NCI-H2171 (cell line): ENCODE data around the gene LEF1.
"Not testable (repeated sequence)": the region's sequence is repeated elsewhere in the genome, so short reads cannot be mapped to it uniquely, and the experiment has no call there.

Source experiments
- DNase-seq: peaks from one replicate; lab custom pipeline; 2025; lab: John Stamatoyannopoulos, UW

The LEF1 gene

DNA sequence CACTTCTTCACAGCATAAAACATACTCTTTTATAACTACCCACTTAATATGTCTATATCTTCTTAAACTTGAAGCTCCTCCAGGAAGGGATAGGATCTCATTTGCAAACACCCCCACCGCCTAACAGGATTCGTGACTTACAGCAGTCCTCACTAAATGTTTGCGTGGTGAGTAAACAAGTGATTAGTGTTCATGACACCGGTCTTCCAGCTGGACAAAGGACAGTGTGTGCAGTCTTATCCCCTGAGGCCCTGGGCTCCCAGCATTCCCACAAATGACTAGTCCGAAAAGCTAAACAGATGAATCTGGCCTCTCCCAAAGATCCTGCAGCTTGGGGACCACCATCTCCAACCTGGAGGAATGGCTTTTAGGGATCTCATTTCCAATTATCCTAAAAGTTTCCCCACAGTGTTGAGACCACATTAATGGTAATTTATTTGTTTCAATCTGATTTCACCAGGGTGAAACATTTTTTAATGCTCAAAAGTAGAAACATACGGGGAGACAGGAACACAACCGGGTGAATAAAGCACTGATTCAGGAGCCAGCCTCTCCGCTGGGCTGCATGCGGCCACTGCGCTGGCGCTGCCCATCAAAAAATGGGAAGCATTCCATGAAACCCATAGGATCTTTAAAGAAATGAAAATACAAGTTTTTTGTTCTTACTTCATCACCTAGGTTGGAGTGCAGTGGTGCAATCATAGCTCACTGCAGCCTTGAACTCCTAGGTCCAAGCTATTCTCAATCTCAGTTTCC, 109.9 kb downstream of the LEF1 start:
- DNase-seq, result no peak

DNA sequence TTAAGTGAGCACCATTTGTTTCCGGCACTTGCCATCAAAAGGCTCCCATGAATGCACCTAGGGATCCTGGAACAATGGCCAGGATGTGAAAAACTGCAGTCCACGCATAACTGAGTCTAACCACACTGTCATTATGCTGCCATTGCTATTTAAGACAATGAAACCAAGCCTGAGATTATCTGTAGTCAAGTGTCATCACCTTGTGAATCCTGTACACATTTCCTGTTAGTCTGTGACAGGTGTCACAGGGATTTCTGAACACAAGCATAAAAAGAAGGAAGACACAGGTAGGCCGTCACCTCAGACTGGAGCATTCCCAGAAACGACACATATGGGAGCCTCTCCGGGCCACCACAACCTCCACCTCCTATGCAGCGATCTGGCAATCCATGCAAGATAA, 112.3 kb downstream of the LEF1 start:
- no peak for DNase-seq

DNA sequence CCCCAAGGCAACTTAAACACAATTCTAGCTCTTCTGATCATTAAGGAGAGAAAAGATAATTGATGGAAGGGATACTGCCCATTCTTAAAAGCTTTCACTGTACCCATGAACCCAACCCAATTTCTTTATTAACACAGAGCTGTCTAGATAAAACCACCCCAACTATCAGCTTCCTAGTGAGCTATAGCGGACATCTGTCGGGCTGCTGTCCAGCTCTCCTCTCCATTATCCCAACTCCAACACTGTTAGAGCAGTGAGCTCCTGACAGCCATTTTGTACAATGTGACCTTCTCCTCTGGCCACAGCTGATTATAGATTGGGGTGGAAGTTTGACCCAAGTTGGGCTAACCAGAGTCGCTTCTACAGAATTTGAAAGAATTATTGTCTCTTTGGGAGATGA, 112.9 kb downstream of the LEF1 start:
- DNase-seq, result no peak

DNA sequence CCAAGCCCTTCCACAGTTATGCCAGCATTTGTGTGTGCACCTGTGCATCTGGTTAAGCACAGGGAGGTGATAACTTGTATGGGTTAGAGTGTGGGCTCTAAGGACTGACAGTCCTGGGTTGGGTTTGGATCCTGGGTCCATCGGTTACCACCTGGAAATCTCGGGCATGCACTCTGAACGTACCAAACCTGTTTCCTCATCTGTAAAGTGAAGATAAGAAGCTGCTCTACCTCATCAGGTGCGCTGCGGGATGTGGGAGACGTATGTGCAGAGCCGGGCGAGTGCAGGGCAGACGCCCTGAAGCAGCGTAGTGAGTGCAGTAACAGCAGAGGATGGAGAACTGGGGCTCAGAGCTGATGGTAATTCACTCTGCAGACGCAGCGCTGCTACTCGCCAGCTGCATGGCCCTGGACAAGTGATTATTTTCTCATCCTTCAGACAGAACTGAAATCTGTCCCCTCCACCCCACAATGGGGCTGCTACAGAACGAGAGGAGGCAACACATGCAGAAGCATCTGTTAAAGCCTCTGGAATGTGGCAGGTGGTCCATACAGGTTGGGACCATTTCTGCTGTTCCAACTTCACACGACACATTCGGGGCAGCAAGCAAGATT, 114.6 kb downstream of the LEF1 start:
- no peak for DNase-seq

DNA sequence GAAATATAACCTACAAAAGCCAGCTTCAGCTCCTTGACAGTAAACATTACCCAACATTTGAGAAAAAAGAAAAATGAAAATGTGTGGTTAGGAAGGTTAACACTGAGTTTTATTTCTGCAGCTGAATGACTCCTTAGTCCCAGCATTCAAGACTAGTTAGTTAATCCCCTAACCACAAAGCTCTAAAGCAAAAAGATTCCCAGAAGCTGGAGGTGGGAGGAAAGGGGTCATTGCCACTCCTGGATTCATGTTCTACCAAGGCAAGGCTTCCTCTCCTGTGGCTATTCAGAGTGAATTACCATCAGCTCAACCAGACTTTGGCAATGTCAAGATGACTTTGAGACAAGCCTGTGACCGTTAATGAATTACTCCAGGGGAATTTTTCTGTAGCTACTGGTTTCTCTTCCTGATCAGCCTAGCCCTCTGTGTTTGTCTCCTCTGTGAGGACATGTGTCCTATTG, 115.5 kb downstream of the LEF1 start:
- DNase-seq, result no peak

DNA sequence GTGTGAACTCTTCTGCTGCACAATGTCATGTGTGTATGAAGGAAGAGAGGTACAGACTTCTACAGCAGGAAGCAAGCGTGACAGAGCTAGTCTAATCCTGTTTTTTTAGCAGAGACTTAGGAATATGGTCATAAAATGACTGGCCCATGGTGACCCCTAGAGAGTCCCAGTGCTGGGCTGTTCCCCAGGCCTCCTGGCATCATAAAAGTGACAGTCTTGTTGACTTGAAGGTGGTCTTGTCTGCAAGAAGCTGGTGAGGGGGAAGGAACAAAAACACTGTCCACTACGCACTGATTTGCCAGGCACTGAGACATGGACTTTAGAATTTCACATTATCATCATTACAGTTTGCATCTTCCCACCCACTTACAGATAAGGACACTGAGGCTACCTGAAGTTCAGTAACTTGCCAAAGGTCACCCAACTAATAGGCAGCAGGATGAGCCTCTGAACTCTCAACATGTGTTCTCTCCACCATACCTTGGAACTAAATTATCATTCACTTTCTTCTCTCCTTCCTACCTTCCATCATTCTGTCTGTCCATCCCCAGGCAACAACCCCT, 116.1 kb downstream of the LEF1 start:
- DNase-seq, result no peak

DNA sequence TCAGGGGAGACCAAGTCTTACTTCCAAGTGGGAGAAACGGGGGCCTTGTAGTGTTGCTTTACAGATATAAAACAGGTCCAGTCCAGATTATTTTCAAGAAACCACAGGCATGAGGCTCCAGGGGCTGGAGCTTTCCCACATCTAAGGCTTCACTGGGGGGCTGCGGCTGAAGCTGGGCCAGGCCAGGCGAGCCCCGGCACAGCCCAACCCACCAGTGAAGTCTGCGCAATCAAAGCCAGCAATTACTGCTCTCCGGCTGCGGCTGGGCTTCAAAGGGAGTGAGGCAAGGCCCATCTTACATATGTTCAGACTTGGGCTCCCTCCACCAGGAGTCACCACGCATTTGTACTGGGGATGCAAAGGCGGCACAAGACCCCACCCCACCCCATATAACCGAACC, 117.4 kb downstream of the LEF1 start:
- DNase-seq, result no peak

DNA sequence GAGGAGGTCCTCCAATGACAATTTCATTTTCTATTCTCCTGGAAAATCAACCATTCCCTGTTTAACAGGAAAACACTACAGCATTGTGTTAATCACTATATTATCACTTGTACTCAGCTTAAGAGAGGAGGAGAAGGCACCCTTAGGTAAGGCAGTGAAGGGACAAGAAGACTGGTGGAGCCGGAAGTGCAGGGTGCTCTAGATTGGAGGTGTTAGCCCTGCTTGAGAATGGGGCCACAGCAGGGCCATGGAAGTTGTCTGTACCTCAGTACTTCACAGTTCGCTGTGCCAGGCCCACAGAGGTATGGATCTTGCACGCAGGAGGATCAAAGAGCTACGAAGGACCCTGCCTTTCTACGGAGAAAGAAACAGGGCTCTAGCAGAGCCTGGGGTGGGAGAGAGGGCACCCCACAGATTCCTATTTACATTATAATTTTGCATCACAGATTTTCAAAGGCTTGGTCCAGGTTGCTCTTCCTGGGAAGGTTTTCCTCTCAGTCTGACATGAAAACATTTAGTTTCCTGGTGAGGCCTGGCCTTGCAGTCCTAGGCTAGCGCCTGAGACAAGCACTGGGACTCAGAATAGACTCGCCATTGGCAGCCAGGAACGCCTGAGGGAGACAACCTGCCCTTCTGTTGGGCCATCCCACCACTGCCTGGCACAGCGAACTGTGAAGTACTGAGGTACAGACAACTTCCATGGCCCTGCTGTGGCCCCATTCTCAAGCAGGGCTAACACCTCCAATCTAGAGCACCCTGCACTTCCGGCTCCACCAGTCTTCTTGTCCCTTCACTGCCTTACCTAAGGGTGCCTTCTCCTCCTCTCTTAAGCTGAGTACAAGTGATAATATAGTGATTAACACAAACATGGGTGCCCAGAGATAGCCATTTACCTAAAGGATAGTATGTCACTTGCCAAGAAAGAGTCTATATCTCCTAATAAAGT, 118.3 kb downstream of the LEF1 start:
- not testable (repeated sequence) for DNase-seq

DNA sequence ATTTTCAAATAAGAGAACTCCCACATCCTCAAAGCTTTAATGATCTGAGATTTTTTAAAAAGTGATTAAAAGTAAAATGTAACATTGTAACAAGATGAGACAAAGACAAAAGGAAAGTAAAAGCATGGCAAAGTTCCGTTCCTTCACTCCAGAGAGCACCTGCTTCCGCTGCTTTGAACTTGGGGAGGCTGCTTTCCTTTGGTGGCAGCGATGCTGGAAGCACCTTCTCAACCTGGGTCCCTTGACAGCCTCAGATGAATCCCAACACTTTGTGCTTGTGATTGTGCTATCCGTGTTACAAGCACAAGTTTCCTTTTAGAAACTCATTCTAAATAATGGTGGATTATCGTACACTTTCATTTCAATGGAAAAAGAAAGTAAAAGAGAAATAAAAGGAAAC, 119.3 kb downstream of the LEF1 start:
- no peak for DNase-seq

DNA sequence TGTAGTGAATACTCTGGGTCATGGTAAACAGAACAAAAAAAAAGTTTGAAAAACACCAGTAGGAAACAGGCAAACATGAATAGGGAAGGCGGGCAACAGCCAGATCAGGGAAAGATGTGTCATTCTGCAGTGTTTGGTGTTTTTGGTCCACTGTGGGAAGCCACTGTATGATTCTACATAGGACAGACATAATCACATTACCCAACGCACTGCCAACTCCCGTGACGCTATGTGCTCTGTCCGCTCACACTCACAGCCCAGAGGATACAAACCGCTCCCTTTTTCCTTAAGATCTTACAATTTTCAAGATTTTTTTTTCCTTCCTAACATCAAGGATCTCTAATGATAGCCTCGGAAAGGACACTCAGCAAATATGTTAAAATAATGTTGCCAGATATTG, 119.7 kb downstream of the LEF1 start:
- DNase-seq, result no peak

DNA sequence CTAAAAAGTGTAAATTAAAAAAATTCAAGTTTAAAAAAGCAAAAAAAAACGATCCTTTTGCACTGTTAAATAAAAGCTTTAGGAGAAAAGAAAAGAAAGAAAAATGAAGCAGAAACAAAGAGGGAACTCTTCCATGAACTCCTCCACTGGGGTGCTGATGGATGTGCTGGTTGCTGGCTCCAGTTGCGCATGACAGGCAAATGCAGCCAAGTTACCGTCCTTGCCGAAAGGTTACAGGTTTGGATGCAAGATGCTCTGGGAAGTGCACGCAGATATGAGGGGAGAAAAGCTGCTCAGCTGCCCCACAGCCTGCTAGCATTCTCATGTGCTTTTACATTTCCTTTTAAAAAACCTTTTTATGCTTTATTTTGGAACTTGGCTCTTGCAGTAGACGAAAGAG, 120.6 kb downstream of the LEF1 start:
- no peak for DNase-seq

DNA sequence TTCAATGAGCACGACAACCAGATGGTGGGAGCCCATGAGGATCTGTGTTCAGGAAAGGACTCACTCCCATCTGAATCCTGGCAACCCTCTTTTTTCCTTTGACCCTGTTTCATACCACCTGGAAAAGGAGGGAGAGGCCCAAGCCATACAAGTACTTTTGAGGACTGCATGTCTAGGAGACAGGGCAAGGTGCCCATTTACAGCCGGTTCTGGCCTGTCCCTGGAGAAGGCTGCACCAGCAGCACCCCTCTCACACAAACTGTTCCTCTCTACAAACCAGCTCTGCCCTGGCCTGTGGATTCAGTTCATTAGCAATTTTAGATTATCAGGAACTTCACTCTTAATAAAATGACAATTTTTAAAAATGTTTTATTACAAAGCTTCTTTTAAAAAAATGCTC, 121.5 kb downstream of the LEF1 start:
- no peak for DNase-seq

DNA sequence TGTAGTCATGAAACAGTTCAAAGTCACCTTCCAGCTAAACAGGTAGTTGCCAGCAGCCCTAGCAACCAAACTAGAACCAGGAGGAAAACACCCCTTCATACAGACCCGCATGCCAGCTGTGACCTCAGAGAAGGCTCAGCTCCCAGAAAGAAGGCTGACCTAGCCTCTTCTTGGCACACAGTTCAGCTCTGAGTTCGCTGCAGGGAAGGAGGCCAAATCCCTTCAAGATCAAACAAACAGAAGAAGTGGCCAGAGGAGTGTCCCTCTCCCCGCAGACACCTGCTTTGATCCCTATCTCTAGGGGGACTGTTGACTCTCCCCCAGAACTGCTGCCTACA, 123.1 kb downstream of the LEF1 start:
- no peak for DNase-seq

DNA sequence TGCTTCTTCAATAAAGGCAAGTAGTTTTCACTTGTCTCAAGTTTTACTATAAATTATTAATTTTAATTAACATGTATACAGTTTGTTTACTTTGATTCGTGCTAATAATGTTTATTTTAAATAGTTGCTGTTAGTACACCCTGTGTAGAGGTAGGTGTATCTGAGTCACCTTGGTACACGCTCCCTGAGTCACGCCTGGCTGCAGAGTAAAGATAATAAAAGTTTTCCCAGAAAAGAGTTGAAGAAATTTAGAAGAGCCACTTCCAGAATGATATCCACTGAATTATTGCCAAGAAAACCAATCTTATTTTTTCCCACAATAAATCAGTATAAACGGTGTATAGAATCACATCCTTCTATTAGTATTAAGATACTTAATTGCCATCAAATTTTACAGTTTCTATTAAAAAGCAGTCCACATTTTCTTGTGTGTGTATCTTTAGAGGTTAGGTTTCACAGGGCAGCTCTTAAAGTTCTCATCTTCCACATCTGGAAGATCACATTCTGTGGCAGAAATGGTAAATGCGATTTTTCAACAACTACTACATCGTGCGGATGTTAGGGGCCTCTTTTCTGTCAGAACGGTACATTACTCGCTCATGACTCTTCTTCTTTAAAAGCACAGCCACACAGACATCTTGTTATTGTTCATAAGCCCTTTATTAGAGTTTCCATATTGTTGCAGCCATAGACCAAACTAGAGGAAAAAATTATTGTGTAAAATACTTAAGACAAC, 123.6 kb downstream of the LEF1 start:
- DNase-seq, result no peak

DNA sequence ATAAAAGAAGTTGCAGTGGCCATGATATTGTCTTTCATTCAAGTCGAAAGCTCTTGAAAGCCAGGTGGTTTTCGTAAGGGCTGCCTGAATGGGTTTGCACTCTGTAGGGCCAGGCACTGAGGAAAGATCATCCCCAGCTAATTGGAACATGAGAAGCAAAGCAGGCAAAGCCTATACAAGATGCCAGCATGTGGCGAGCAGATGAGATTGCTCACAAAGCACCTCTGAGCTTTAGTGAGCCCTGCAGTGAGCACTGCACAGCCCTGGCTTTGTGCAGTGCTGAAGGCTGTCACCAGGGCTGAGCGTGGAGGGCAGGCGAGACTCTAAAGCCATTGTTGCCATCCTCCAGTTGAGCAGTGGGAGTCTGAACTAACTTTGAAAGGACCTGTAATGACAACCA, 125.2 kb downstream of the LEF1 start:
- no peak for DNase-seq

DNA sequence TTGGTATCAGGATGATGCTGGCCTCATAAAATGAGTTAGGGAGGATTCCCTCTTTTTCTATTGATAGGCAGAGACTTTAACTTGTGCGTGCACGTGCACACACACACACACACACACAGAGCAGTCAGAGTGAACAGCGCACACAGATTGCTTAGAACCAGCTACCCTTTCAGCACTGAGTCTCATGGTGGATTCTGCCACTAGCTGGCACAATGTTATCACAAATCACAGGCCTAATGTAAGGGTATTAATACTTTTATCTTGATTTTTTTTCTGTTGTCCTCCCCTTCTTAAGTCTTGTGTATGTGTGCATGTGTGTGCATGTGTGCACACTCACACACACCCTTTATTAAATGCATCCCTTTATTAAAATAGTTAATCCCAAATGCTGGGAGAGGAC, 125.8 kb downstream of the LEF1 start:
- no peak for DNase-seq

DNA sequence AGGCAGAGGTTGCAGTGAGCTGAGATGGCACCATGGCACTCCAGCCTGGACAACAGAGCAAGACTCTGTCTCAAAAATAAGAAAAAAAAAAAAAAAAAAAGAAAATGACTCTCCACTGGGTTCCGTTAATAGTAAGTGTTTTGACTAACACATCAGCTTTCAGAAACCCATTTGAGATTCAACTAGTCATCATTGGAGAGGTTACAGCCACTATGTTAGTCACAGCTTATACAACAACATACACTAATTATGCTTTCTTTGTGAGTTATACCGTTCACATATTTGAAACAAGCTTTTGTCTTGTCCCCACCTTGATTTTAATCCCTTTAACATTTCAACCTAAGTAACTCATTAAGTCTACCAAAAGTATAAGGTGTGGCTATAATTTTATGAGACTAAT, 130.8 kb downstream of the LEF1 start:
- no peak for DNase-seq

DNA sequence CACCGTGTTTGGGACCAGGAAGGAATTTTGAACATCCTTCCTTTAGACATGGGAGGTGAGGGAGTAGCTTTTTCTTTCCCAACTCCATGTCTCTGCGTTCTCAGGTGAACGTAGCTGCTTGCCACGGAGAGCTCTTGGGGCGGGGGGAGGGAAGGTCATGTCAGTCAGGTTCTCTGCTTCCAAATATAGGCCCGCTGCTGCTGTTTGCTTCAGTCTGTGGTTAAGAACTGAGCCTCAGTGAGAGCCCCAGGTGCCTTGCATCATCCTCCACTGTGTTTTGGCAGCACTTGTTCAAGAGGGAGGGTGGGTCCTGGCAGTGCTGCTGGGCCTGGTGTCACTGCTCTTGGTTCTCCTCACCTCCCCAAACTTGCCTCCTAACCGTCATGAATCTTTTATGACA, 132.5 kb downstream of the LEF1 start:
- DNase-seq, result no peak

DNA sequence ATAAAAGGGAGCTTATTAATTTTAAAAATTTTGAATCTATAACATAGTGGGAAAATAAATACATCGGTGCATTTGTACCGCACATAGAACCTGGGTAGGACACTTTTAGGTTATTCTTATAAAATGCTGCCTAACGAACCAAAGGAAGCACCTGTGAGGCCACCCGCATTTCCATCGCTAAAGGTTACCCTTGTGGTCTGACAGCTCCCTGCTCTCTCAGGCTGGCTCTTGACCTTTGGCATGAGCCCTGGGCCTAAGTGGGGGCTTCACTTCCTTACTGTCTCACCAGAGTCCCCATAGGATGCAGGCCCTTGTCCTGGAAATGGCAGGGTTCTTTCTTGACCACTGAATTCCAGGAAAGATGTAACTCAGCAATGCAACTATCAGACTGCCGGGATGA, 133.0 kb downstream of the LEF1 start:
- no peak for DNase-seq

DNA sequence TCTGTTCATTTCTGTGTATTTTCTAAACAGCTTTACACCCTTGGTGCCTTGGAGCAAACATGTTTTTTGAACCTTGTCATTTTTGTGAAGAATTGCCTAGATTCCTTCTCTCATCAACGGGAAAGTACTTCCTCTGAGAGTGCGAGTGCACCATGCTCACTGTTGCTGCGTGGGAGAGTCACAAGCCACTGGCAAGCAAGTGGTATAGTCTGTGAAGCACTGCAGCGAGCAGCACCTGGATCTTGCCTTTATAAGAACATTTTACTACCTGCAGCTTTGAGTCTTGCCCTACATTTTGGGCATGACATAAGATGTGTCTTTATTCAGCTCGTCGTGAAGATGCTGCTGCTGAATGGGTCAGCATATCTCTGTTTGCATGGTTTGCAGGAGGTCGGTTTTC, 134.2 kb downstream of the LEF1 start:
- DNase-seq, result no peak

DNA sequence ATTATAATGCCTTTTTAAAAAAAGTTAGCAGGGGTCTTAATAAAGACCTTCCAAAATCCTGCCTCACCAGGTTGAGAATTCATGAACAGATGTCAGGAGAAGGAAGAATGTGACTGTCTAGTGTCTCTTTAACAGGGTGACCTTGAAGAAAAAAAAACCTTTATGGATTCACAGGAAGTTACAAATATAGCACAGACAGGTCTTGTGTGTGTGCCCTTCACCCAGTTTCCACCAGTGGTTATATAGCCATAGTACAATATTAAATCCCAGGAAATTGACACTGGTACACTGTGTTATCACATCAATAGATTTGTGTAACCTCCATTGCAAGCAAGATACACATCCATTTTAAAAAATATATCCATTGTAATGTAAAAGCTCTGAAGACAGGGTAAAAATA, 135.4 kb downstream of the LEF1 start:
- DNase-seq, result no peak
